Mesenteric fat pad (tissue), 1 donor: ENCODE results near the gene RNF19B. TPM values are rescaled to one million over a fixed set of nuclear protein-coding genes. Genes with fewer than 3 reads are reported as not detected.

ENCODE experiments used
- DNase-seq: peaks from one replicate; pipeline ENCODE4 v3.0.0-alpha.2; 2020; ENCODE audit warnings: low spot score
- total RNA-seq: library from RNA; stranded (reverse); fragmentation: NEBNext Ultra II Directional; extraction: Animal tissue kit (Norgen Biotek cat#: 25700); gene quantifications from one replicate; pipeline ENCODE4 v1.2.1, GENCODE V29; 2021
- donor health status: DM: yes; HTN: yes; CAD: no.

Gene RNF19B
- total RNA-seq, 1 donor from 2014 or later: 23.5 TPM

GRCh38 chr1:32902535-32902920, 62.1 kb downstream of the RNF19B start:
- no peak for DNase-seq

DNA sequence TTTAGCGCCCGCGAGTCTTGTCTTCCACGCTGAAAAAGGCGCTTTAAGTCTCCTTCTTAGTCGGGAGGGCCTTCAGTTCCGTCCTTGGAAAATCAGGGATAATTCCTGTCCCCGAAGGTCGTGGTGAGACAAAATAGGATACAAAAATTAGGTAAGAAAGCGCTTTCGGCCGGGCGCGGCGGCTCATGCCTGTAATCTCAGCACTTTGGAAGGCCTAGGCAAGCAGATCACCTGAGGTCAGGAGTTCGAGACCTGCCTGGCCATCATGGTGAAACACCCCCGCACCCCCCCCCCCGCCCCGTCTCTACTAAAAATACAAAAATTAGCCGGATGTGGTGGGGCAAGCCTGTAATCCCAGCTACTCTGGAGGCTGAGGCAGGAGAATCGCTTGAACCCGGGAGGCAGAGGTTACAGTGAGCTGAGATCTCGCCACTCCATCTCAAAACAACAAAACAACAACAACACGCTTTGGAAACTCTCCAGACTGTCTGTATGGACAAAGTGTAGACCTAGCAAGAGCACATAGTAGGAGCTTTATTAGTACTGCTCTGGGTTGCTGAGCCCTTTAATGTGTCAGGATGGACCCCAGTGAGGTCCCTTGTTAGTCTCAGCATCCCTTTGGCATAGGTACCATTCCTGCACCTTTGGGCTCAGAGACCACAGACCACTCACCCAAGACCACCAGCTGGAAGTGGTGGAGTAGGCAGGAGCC, 62.6 kb downstream of the RNF19B start:
- no peak for DNase-seq

DNA sequence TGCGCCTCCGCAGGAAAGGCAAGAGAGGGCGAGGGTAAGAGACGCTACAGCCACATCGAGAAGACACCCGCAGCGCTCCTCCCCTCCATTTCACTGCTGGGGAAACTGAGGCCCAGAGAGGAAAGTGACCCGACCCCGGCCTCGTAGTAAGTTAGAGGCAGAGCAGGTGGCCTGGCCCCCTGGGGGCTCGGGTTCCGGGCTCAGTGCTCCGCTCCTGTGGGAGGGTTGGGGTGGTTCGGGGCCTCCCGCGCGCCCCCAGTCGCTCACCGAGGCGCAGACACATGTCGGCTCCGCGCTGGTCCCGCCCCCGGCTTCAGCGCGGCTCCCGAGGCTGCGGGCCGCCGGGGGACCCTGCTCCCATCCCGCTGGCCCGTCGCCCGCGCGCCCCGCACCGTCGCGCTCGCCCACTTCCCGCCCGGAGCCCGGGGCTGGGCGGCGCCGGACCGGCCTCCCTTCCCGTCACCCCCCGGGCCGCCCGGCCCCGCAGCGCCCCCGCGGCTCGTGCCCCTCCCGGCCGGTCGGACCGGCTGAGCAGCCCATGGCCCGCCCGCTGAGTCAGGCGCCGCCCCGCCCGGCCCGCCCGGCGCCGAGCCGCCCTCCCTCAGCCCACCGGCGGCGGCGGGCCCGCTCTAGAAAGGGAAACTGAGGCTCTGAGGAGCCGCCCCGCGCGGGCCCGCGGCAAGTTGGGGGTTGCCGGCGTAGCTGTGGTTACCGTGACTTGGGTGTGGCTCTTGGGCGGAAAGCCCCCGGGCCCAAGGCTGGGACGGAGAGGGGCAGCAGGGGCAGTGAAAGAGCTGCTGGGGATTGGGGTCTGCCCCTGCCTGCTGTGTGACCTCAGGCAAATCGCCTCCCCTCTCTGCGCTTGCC, 63.4 kb downstream of the RNF19B start, which contains the start of gene TMEM54:
Gene TMEM54, minus strand, starts transcription at position 434 of the 867 bp plus-strand sequence. Its CDS starts 151 bp downstream, at position 283.
- no peak for DNase-seq

DNA sequence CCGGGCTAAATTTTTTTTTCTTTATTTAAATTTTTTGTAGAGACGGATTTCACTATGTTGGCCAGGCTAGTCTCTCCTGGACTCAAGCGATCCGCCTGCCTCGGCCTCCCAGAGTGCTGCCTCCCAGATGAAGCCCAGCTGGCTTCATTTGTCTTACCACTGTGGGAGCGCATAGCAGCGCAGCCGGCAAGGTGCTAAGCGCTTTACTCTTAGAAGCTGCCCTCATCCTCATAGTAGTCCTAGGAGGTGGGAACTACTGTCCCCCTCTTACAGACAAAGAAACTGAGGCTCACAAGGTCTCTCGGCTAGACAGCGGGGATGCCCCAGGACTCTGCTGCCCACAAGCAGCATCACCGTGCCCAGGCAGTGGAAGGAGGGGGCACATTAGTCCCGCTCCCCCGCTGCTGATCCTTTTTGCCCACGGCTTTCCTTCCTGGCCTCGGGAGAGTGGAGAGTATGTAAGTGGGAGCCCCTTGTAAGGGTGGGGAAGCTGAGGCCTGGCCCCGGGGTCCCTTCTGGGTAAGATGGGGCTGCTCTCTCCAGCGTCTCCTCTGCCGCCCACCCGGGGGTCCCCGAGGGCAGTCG, 64.1 kb downstream of the RNF19B start:
- no peak for DNase-seq

GRCh38 chr1:32899586-32900296, 64.9 kb downstream of the RNF19B start:
- no peak for DNase-seq

GRCh38 chr1:32898958-32899357, 65.7 kb downstream of the RNF19B start:
- DNase-seq: no peak

GRCh38 chr1:32898056-32898455, 66.6 kb downstream of the RNF19B start:
- DNase-seq: no peak

DNA sequence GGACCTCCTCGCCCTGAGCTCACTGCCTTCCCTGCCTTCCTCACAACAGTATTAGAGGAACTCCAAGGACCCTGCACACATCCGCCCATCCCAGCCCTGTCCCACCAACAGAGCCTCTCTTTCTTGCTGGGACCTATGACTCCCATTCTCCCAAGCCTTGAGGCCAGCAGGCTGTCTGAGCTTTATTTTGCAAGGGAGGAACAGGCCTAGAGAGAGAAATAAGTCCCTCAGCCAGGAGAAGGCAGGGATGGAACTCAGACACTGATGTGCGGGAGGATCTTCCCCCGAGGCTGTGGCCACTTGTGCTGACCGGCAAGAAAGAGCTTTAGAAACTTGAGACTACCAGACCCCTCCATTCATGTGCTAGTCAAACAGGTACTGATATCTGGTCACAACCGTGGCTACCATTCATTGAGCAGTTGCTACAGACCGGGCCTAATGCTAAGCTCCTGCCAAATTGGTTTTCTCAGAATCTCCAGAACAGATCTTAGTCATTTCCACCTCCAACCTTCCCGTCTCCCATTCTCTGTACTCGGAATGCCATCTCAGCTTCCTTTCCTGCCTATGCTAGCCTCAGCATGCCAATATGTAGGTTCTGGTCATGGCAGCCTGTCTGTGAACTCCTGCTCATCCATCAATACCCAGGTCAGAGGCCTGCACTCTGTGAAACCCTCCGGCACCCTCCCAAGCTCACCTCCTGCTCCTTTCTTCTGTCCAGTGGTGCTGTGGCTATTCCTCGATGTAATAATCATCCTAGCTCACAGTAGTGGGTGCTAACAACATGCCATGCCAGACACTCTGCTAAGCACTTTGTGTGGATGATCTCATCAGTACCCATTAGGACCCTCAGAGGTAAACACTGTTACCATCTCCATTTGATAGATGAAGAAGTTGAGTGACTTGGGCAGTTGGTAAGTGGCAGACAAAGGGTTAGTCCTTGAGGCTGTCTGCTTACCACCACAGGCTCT, 67.2 kb downstream of the RNF19B start:
- DNase-seq: no peak

DNA sequence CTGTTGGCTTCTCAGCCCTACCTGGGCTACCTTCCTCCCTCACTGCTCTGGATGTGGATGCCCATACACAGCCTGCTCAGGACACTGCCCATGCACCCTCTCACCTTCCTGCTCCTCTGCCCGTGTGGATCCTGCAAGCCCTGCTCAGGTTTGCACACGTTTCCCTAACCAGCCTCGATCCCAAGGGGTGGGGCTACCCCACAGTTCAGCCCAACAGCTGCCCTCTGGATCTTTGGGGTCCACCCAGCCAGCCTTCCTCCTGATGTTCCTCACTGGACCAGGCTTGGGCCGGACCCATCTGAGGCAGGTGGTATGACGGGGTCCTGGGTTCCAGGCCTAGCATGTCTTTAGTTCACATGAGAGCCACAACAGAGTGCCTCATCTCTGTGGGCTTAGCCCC, 68.2 kb downstream of the RNF19B start:
- DNase-seq: no peak

- DNase-seq: no peak
Measured at GRCh38 chr1:32895325-32896215, 69.0 kb downstream of the RNF19B start.

DNA sequence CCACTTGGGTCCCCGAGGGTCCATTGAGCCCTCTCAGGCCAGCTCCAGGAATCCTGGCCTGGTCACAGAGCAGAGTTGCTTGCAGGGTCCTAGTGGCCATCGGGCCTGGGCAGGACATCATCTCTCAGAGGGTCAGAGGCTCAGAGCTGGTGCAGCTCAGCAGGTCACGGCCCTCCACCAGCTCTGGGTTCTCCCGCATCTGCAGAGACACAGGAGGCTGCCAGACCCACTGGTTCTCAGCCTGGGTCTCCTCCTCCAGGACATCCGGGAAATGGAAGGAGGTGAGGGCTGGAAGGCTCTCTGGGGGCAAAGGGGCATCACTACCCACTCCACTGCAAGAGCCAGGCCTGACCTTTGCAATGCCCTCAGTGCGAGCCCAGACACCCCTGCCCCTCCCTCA, 69.9 kb downstream of the RNF19B start:
- DNase-seq: no peak

GRCh38 chr1:32894019-32894600, 70.5 kb downstream of the RNF19B start:
- DNase-seq: no peak

DNA sequence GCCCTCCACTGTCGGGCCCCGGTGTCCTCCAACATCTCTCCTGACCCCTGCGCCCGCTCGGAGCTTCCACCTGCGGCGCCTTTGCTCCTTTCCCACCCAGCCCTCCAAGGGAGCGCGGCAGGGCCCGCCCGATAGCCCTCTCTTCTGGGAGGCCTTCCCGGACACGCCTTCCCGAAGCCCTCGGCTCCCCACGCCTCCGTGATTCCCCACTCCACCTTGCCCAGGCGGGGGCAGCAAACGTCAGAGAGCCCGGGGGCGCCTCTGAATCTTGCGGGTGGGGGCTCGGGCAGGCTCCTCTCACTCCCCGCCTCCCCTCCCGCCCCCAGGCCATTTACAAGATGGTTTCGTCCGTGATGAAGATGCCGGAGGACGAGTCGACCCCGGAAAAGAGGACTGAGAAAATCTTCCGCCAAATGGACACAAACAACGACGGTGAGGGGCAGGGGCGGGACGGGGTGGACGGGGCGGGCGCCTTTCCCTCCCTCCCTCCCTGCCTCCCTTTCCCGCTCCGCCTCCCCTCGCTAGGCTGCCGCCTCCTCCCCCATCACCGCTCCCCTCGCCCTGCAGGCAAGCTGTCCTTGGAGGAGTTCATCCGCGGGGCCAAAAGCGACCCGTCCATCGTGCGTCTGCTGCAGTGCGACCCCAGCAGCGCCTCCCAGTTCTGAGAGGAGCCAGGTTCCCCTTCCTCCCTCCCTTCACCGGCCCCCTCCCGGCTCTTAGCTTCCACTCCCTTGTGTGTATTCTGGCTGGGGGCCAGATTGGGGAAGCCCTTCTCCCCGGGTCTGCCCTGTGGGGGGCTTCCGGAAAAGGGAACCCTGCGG, 71.2 kb downstream of the RNF19B start:
- DNase-seq: no peak

- no peak for DNase-seq
Measured at GRCh38 chr1:32892368-32893197, 72.0 kb downstream of the RNF19B start.

DNA sequence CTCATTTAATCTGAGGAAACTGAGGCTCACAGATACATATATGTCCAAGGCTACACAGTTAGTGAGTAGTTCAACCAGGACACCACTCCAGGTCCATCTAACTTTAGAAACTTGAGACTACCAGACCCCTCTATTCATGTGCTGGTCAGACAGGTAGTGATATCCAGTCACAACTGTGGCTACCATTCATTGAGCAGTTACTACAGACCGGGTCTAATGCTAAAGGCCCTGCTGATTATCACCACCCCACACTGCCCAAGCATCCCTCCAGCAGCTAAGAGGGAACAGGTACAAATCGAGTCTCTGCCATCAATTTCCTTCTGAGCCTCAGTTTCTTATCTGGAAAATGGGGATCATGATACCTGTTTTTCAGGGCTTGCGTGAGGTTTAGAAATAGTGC, 73.0 kb downstream of the RNF19B start:
- no peak for DNase-seq

DNA sequence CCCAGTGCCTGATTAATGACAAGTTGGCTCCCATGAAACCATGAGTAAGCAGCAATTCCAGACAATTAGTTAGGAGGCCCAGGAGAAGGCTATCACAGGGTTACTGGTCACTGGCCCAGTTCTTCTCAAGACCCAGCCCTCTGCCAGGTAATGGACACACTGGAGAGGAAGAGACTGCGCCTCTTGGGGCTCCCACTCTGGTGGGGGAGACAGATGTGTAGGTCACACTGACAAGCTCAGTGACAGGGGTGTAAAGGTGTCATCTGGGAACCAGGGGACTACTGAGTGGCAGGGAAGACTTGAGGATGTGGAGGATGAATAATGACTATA, 73.4 kb downstream of the RNF19B start:
- DNase-seq: no peak
